Peyer's patch (tissue), 4 donors: Measurements from ENCODE around the gene PTP4A2. TPM values are rescaled to one million over a fixed set of nuclear protein-coding genes. Genes with fewer than 3 reads are reported as not detected.

Experiments
- DNase-seq, 3 donors: peaks; one replicate each; pipeline ENCODE4 v3.0.0-alpha.2; 2017 to 2019
- H3K27ac ChIP-seq, 4 donors: fragments of 200-600 bp; sonication (generic); one replicate each; pipeline ENCODE4 v1.5.1; 2016 to 2019
- H3K27me3 ChIP-seq, 2 donors: fragments of 200-600 bp; sonication (generic); one replicate each; pipeline ENCODE4 v1.5.1; 2019
- H3K36me3 ChIP-seq, 3 donors: fragments of 200-600 bp; sonication (generic); one replicate each; pipeline ENCODE4 v1.5.1; 2016 to 2019
- H3K4me1 ChIP-seq, 4 donors: fragments of 200-600 bp; sonication (generic); one replicate each; pipeline ENCODE4 v1.5.1; 2016 to 2019
- H3K4me3 ChIP-seq, 4 donors: fragments of 200-600 bp; sonication (generic); 1 replicate in 3 of 4; 2 replicates in 1 of 4; pipeline ENCODE4 v1.5.1; 2016 to 2019; ENCODE audit warnings: mild to moderate bottlenecking in 1 of 4
- H3K9me3 ChIP-seq, 4 donors: fragments of 200-600 bp; sonication (generic); one replicate each; pipeline ENCODE4 v1.5.1; 2016 to 2019; ENCODE audit warnings: mild to moderate bottlenecking in 1 of 4
- POLR2A ChIP-seq, 2 donors: fragments of 450-650 bp; IDR thresholded peaks; one replicate each; pipeline ENCODE4 v1.5.1; 2017; ENCODE audit warnings: antibody characterized with exemption in 2 of 2, mild to moderate bottlenecking in 2 of 2, moderate library complexity in 2 of 2
- total RNA-seq, 4 donors: library from RNA; depleted of rRNA; stranded (reverse); fragments of >200 nt; gene quantifications; one replicate each; pipeline ENCODE4 v1.1.0, GENCODE V29; 2016
- TF ChIP-seq, protein P1 (sequence below), 6 experiments: fragments of 450-650 bp in 4 of 6; fragments of 200-600 bp in 2 of 6; sonication (generic) in 1 of 6; IDR thresholded peaks; one replicate each; pipeline ENCODE4 v1.5.1; 2017 to 2019; ENCODE audit warnings: antibody characterized with exemption in 6 of 6, mild to moderate bottlenecking in 3 of 6, moderate library complexity in 1 of 6

PTP4A2 gene
- total RNA-seq: 100 to 1,000 TPM; 103 to 165 (median 122) TPM

DNA sequence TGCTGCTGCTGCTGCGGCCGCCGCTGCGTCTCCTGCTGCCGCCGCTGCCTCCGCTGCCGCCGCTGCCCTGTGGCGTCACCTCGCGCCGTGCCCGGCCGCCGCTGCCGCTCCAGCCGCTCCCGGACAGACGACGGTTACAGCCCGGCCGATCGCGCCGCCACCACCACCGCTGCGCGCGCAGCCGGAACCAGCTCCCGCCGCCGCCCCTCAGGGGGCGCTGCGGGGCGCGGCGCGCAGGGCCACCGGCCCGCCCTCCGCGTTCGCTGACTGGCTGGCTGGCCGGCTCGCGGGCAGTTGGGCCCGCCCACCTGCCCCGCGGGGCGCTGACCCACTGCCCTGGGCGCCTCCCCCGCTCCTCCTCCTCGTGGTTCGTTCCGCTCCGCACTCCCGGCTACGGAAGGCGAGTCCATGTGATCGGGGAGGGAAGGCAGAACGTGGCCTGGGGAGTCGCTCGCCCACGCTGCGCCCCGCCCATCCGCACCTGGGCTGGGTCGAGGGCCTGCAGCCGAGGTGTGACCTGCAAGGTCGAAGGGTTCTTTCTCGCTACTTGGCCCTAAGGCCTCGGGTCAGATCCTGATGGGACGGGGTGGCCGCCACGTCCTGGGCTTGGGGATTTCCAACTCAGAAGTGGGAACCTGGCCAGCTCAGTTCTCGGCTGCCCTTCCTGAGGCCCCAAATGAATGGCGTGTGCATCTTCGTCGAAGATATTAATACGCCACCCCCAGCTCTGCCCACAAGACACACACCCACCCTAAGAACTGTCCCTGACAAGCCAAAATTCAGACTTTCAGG lies at the start of gene PTP4A2:
PTP4A2 (minus strand) TSS at position 185 of the 792 bp plus-strand sequence. CDS start 19,303 bp downstream, outside the sequence.
- TF ChIP-seq, protein P1, sequence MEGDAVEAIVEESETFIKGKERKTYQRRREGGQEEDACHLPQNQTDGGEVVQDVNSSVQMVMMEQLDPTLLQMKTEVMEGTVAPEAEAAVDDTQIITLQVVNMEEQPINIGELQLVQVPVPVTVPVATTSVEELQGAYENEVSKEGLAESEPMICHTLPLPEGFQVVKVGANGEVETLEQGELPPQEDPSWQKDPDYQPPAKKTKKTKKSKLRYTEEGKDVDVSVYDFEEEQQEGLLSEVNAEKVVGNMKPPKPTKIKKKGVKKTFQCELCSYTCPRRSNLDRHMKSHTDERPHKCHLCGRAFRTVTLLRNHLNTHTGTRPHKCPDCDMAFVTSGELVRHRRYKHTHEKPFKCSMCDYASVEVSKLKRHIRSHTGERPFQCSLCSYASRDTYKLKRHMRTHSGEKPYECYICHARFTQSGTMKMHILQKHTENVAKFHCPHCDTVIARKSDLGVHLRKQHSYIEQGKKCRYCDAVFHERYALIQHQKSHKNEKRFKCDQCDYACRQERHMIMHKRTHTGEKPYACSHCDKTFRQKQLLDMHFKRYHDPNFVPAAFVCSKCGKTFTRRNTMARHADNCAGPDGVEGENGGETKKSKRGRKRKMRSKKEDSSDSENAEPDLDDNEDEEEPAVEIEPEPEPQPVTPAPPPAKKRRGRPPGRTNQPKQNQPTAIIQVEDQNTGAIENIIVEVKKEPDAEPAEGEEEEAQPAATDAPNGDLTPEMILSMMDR (IDR thresholded peaks at IDR 0.05): peak; percentile 24 to 92 (median 86)
- peak; percentile 59 to 98 for TF ChIP-seq POLR2A (IDR thresholded peaks at IDR 0.05)
- H3K4me1 ChIP-seq: peaks cover 9 to 56% (median 29%) of the 10 kb centered on the region in 4 donors
- H3K27ac ChIP-seq: peak within 1 kb of the TSS; percentile 92 to 99 (median 97)
- no peaks in the 10 kb centered on the region for H3K36me3 ChIP-seq
- peak within 1 kb of the TSS; percentile 63 to 94 (median 82) for H3K4me3 ChIP-seq
- no peaks in the 10 kb centered on the region for H3K9me3 ChIP-seq
- DNase-seq: peak; percentile 91 to 97 (median 97)
- no peaks in the 10 kb centered on the region for H3K27me3 ChIP-seq

DNA sequence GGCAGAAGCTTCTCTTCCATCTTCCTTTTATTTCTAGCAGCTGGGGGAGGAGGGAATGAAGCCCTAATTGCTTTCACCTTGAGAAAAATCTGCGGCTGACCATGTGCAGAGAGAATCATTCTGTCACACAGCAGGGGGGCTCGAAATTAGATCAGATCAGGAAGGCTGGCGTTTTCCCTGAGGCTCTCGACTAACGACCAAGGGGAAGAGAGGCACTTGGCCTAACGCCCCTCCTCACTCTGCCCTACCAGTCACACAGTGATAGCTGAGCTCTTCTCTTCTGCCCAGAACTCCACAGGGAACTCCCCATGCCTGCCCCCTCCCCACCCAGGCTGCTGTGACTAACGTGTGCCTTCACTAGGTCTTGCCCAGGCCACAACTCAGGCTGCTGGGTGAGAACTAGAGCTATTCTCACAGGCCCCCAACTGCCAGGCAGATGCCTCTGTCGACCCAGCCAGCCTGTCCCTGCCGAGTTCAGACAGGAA lies 49.0 kb upstream of the PTP4A2 start:
- Histone ChIP-seq H3K9me3 (no peaks in the 10 kb centered on the region), H3K36me3 (no peaks in the 10 kb centered on the region), H3K4me1 (peaks cover 0 to 6% (median 0%) of the 10 kb centered on the region in 4 donors), H3K4me3 (no peak overlapping the region), H3K27ac (no peak overlapping the region), H3K27me3 (no peaks in the 10 kb centered on the region)
- no peak for TF ChIP-seq POLR2A (IDR thresholded peaks at IDR 0.05)
- TF ChIP-seq, protein P1 (IDR thresholded peaks at IDR 0.05): no peak
- DNase-seq: no peak

DNA sequence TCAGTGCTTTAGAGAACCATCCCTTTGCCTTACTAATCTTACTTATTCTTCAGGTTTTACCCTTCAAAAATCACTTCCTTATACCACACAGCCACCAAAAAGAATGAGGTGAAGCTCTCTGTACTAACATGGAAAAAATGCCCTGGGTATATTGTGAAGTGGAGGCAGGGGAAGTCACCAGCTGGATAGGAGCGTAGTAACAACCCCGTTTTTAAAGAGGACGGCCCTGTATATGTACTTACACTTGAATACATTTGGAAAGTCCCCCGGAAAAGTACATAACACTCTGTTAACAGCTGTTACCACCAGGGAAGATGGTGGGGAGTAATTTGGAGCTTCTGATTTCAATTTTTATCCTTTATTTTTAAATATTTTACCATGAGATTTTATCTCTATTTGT lies 47.3 kb upstream of the PTP4A2 start:
- no peak for DNase-seq
- Histone ChIP-seq H3K36me3 (no peaks in the 10 kb centered on the region), H3K4me1 (peaks cover 0 to 13% (median 0%) of the 10 kb centered on the region in 4 donors), H3K27me3 (no peaks in the 10 kb centered on the region), H3K27ac (peak overlapping the region in 2 of 4 donors; percentile 21 to 41), H3K4me3 (no peak overlapping the region), H3K9me3 (no peaks in the 10 kb centered on the region)
- TF ChIP-seq POLR2A (IDR thresholded peaks at IDR 0.05): no peak
- TF ChIP-seq, protein P1 (IDR thresholded peaks at IDR 0.05): no peak

DNA sequence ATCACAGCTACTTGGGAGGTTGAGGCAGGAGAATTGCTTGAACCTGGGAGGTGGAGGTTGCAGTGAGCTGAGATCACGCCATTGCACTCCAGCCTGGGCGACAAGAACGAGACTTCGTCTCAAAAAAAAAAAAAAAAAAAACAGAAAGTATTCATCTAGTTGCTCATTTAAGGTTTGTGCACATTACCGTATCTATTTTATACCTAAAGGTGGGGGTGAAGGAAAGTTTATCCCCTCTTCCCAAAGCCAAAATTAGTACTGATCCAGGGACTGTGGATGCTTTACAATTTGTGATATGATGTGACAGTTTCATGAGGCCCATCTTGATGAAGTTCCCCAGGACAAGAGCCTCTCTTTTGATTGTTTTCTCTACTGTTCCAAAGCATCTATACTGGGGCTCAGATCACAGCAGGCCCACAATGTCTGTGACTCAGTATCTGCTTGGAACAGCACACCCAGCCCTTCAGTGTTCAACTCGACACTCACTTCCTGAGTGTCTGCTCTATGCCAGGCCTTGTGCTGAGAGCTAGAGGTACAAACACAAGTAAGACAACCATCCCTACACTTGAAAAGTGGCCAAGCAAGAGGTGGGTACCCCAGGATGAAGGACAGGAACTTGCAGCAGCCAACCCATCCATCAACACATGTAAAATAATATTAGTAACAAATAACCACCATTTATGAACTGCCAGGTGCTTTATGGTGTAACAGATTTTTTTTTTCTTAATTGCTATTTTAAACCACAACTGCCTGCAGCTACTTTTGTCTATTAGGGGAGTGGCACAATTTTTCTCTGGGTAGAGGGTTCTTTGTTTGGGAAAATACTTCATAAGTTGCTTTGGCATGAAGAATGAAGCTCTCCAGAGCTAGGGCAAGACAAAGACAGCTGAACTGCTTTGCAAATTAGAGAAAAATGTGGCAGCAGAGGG lies 46.5 kb upstream of the PTP4A2 start:
- H3K27me3 ChIP-seq: no peaks in the 10 kb centered on the region
- no peaks in the 10 kb centered on the region for H3K9me3 ChIP-seq
- DNase-seq: no peak
- H3K27ac ChIP-seq: peak overlapping the region in 2 of 4 donors; percentile 21 to 41
- no peak overlapping the region for H3K4me3 ChIP-seq
- peaks cover 0 to 13% (median 0%) of the 10 kb centered on the region in 4 donors for H3K4me1 ChIP-seq
- TF ChIP-seq, protein P1 (IDR thresholded peaks at IDR 0.05): no peak
- no peak for TF ChIP-seq POLR2A (IDR thresholded peaks at IDR 0.05)
- H3K36me3 ChIP-seq: no peaks in the 10 kb centered on the region

DNA sequence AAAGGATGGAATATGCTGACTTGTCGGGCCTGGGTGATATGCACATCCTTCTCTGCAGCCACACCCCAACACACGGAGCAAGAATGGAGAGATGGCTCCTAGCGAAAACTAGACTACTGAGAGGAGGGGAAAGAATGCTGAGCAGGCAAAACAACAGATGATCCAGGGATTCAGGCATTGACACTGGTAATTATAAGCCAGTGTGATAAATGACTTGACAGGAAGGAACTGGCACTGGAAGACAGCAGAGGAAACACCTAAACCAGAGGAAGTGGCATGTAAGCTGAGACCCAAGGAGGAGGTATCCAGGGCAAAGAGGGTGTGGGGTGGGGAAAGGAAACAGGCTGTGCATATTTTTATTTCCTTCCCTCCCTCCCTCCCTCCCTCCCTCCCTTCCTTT lies 43.8 kb upstream of the PTP4A2 start:
- no peak overlapping the region for H3K4me3 ChIP-seq
- H3K4me1 ChIP-seq: peaks cover 0 to 13% (median 0%) of the 10 kb centered on the region in 4 donors
- no peaks in the 10 kb centered on the region for H3K36me3 ChIP-seq
- TF ChIP-seq POLR2A (IDR thresholded peaks at IDR 0.05): no peak
- TF ChIP-seq, protein P1 (IDR thresholded peaks at IDR 0.05): no peak
- H3K27me3 ChIP-seq: no peaks in the 10 kb centered on the region
- DNase-seq: no peak
- H3K27ac ChIP-seq: peak overlapping the region in 2 of 4 donors; percentile 1 to 4
- H3K9me3 ChIP-seq: no peaks in the 10 kb centered on the region
